Measurements from ENCODE around the gene CACNB1. TPM values are rescaled to one million over a fixed set of nuclear protein-coding genes. Genes with fewer than 3 reads are reported as not detected.

Gene CACNB1
- total and polyA plus RNA-seq, 2 of the 13 experiments (the other 11 are each of a cell fraction or from before 2014, with no cell fraction given), result 0.75 to 1.5 TPM

GRCh38 chr17:39200070-39200879, 2.8 kb upstream of the CACNB1 start, which contains the start of gene RPL19 (continued):
- 0 out of 2 replicates have a peak, but pooled peaks have one; percentile 48 for TF ChIP-seq THAP8 (CRISPR knock-in tag; IDR thresholded peaks at IDR 0.05; ENCODE audit: borderline replicate concordance)
- TF ChIP-seq NBN (conservative IDR thresholded peaks at IDR 0.05), result no peak
- peak; percentile 51; the same call in 1 of the 2 replicates for TF ChIP-seq ZNF512 (CRISPR knock-in tag; IDR thresholded peaks at IDR 0.05)
- peak; percentile 49; the same call in 1 of the 2 replicates for TF ChIP-seq ZNF317 (CRISPR knock-in tag; IDR thresholded peaks at IDR 0.05)
- 0 out of 2 replicates have a peak, but pooled peaks have one; percentile 1 for TF ChIP-seq GPN1 (CRISPR knock-in tag; IDR thresholded peaks at IDR 0.05; ENCODE audit: borderline replicate concordance)
- TF ChIP-seq ZBTB21 (CRISPR knock-in tag; IDR thresholded peaks at IDR 0.05), result no peak
- TF ChIP-seq JUN (CRISPR knock-in tag; IDR thresholded peaks at IDR 0.05), result no peak
- no peak for TF ChIP-seq PHF5A (CRISPR knock-in tag; IDR thresholded peaks at IDR 0.05; ENCODE audit: low read depth, unreplicated experiment)
- peak; percentile 45; the same call in 1 of the 2 replicates for TF ChIP-seq ZNF160 (CRISPR knock-in tag; IDR thresholded peaks at IDR 0.05)
- 0 out of 2 replicates have a peak, but pooled peaks have one; percentile 62 for TF ChIP-seq CBFB (CRISPR knock-in tag; IDR thresholded peaks at IDR 0.05)
- TF ChIP-seq JUND (CRISPR knock-in tag; IDR thresholded peaks at IDR 0.05), result 0 out of 2 replicates have a peak, but pooled peaks have one; percentile 15
- TF ChIP-seq ZSCAN25 (CRISPR knock-in tag; IDR thresholded peaks at IDR 0.05), result no peak
- TF ChIP-seq NR2C2 (CRISPR knock-in tag; IDR thresholded peaks at IDR 0.05; ENCODE audit: borderline replicate concordance), result peak; percentile 47; the same call in 1 of the 2 replicates
- 0 out of 2 replicates have a peak, but pooled peaks have one; percentile 2 for TF ChIP-seq ZNF17 (CRISPR knock-in tag; IDR thresholded peaks at IDR 0.05)
- TF ChIP-seq, protein P1, sequence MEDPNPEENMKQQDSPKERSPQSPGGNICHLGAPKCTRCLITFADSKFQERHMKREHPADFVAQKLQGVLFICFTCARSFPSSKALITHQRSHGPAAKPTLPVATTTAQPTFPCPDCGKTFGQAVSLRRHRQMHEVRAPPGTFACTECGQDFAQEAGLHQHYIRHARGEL (CRISPR knock-in tag; IDR thresholded peaks at IDR 0.05), result 0 out of 2 replicates have a peak, but pooled peaks have one; percentile 53
- TF ChIP-seq KIAA2018 (CRISPR knock-in tag; IDR thresholded peaks at IDR 0.05; ENCODE audit: borderline replicate concordance), result no peak
